ENCODE data around the gene SGSM2. TPM values are rescaled to one million over a fixed set of nuclear protein-coding genes. Genes with fewer than 3 reads are reported as not detected.

Gene SGSM2
- total RNA-seq, 4 donors from 2014 or later, result 14.8 to 65.6 (median 30.5) TPM

GRCh38 chr17:2357931-2358434 lies 20.7 kb downstream of the SGSM2 start:
- no peak for TF ChIP-seq CTCF (IDR thresholded peaks at IDR 0.05; ENCODE audit: low read depth)

DNA sequence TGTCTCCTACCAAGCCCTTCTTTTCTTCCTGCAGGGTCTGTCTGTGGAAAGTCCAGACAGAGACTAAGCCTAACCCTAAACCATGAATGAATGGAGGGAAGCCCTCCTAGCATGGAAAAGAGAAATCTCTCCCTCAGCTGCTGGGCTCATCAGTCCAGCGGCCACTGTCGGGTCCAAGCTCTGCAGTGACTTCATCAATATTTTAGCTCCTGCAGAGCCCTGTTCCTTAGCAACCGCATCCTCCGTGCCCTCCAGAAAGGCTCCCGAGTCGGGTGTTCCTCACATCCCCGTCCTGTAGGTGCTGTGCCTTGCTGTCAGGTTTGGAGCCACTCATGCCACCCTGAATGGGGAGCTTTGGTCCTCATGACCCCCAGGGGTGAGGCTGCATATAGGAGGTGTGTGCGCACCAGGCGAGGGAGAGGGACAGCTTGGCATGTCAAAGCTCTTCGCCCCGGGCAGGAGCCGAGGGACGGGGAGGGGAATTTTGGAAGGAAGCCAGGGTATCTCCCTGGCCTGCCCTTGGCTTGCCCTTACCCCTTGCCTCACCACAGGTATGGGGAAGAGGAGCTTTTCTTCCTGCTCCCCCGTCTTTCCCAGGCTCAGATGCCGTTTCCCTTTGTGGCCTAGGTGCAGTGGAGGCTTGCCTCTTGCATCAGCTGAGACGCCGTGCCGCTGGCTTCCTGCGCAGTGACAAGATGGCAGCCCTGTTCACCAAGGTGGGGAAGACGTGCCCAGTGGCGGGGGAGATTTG lies 23.9 kb downstream of the SGSM2 start:
- no peak for TF ChIP-seq CTCF (IDR thresholded peaks at IDR 0.05; ENCODE audit: low read depth)

- TF ChIP-seq CTCF (IDR thresholded peaks at IDR 0.05; ENCODE audit: low read depth), result no peak
These were observed 24.7 kb downstream of the SGSM2 start for GRCh38 chr17:2362016-2362415.

DNA sequence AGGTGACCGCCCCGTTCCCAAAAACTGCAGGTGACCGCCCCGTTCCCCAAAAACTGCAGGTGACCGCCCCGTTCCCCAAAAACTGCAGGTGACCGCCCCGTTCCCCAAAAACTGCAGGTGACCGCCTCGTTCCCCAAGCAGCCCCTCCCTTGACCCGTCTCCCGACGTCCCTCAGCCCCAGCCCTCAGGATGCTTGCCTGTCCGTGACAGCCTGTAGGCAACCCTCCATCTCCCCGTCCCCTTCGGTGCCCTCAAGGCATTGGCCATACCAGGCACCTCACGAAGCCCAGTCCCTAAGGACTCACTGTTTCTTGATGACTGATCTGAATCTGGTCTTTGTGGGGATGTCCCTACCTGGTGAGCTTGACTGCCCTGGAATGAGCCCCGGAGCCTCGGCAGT lies 25.1 kb downstream of the SGSM2 start:
- no peak for TF ChIP-seq CTCF (IDR thresholded peaks at IDR 0.05; ENCODE audit: low read depth)

GRCh38 chr17:2362881-2363280 lies 25.6 kb downstream of the SGSM2 start:
- no peak for TF ChIP-seq CTCF (IDR thresholded peaks at IDR 0.05; ENCODE audit: low read depth)

DNA sequence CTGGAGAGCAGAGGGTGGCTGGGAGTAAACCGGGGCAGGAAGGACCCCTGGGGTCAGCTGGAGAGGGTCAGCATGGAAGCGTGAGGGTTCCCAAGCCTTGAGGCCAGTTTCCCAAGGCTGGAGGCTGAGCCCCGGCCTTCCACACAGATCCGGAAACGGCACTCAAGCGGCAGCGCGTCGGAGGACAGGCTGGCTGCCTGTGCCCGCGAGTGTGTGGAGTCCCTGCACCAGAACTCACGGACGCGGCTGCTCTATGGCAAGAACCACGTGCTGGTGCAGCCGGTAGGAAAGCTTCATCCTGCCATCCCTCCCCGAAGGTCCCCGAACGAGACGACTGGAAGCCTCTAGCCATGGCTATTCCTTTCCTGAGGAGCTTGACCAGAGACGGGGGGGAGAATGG lies 26.0 kb downstream of the SGSM2 start:
- no peak for TF ChIP-seq CTCF (IDR thresholded peaks at IDR 0.05; ENCODE audit: low read depth)

GRCh38 chr17:2363851-2364762 lies 26.8 kb downstream of the SGSM2 start:
- TF ChIP-seq CTCF (IDR thresholded peaks at IDR 0.05; ENCODE audit: low read depth), result no peak

Measured in subcutaneous adipose tissue (tissue), 4 donors.